A549 (cell line): ENCODE measurements around the gene PRDM10. TPM values are rescaled to one million over a fixed set of nuclear protein-coding genes. Genes with fewer than 3 reads are reported as not detected.
A peak's percentile ranks its signal among the peaks of the same experiment; 100 is the strongest.

ENCODE experiments used
- ATAC-seq, 2 experiments: fragments of 200-7000 bp in 1 of 2; fragments of >200 bp in 1 of 2; cut with Nextera tagmentation in 1 of 2; cut with Tn5 transposase in 1 of 2; 3 replicates each; pipeline versions ENCODE4 v1.8.0 to v1.9.1; 2018 to 2020; ENCODE audit warnings: mild to moderate bottlenecking in 1 of 2, moderate library complexity in 1 of 2
- CTCF ChIA-PET: fragments of 300-600 bp; sonication (Branson Sonifier 250); formaldehyde crosslinking; extraction: SDS; loops from one replicate; lab custom pipeline; 2021; ENCODE audit warnings: antibody characterized with exemption, inconsistent platforms; lab: Yijun Ruan, JAX
- POLR2A ChIA-PET: fragments of 350-600 bp; formaldehyde crosslinking; extraction: SDS; loops from one replicate; lab custom pipeline; 2021; ENCODE audit warnings: antibody characterized with exemption, inconsistent platforms; lab: Yijun Ruan, JAX
- DNase-seq, 2 experiments: peaks; one replicate each; pipeline versions ENCODE4 v3.0.0 to v3.0.0-alpha.2; 2011 to 2016; ENCODE audit warnings: low read depth in 1 of 2, low spot score in 1 of 2
- FAIRE-seq: peaks from 2 replicates; lab custom pipeline; 2011; peaks lifted over from hg19 to GRCh38; lab: Jason Lieb, UNC
- H3K27ac ChIP-seq, 2 experiments: fragments of >200 bp; sonication (Bioruptor Twin); formaldehyde crosslinking; 3 replicates each; pipeline ENCODE4 v1.5.1; 2016 to 2017
- H3K4me1 ChIP-seq: fragments of >200 bp; sonication (Bioruptor Twin); formaldehyde crosslinking; 3 replicates; pipeline ENCODE4 v1.6.1; 2016
- H3K4me2 ChIP-seq: fragments of >200 bp; sonication (Bioruptor Twin); formaldehyde crosslinking; 3 replicates; pipeline ENCODE4 v1.6.1; 2016
- H3K4me3 ChIP-seq: fragments of >200 bp; sonication (Bioruptor Twin); formaldehyde crosslinking; 3 replicates; pipeline ENCODE4 v1.5.1; 2016
- H3K9me3 ChIP-seq: fragments of >200 bp; sonication (Bioruptor Twin); formaldehyde crosslinking; 3 replicates; pipeline ENCODE4 v1.6.1; 2016
- BHLHE40 ChIP-seq: IDR thresholded peaks from 2 replicates; pipeline ENCODE4 v1.6.1; 2012; ENCODE audit warnings: low read depth, low read length, inconsistent platforms
- CBX2 ChIP-seq: fragments of 200-600 bp; sonication (generic); IDR thresholded peaks from 2 replicates; pipeline ENCODE4 v1.6.1; 2016; ENCODE audit warnings: low read depth, mild to moderate bottlenecking, borderline replicate concordance
- CBX8 ChIP-seq: fragments of 200-600 bp; sonication (generic); IDR thresholded peaks from 2 replicates; pipeline ENCODE4 v1.6.1; 2016
- EHMT2 ChIP-seq: fragments of 200-600 bp; sonication (generic); IDR thresholded peaks from 2 replicates; pipeline ENCODE4 v1.6.1; 2016; ENCODE audit warnings: antibody characterized with exemption, low read depth, mild to moderate bottlenecking, moderate library complexity
- EP300 ChIP-seq, 2 experiments: fragments of >200 bp; sonication (Bioruptor Twin); formaldehyde crosslinking; IDR thresholded peaks; 2 replicates in 1 of 2; 3 replicates in 1 of 2; pipeline ENCODE4 v1.6.1; 2016 to 2017
- ESRRA ChIP-seq: fragments of 150-350 bp; IDR thresholded peaks from 2 replicates; pipeline ENCODE4 v1.6.1; 2014; ENCODE audit warnings: mild to moderate bottlenecking, low read length, borderline replicate concordance
- FOSB ChIP-seq: fragments of 250-450 bp; sonication (Bioruptor Pico); IDR thresholded peaks from 2 replicates; pipeline ENCODE4 v1.5.0; 2020; ENCODE audit warnings: mild to moderate bottlenecking, moderate library complexity
- GATA3 ChIP-seq: IDR thresholded peaks from 2 replicates; pipeline ENCODE4 v1.6.1; 2012; ENCODE audit warnings: borderline replicate concordance
- HOXB13 ChIP-seq: fragments of 250-450 bp; sonication (Bioruptor Pico); IDR thresholded peaks from 2 replicates; pipeline ENCODE4 v1.5.0; 2020; ENCODE audit warnings: low read depth, mild to moderate bottlenecking, moderate library complexity
- KDM1A ChIP-seq: fragments of 200-600 bp; sonication (generic); IDR thresholded peaks from 2 replicates; pipeline ENCODE4 v1.6.1; 2016; ENCODE audit warnings: low read depth, mild to moderate bottlenecking
- MAFK ChIP-seq: fragments of 450-650 bp; IDR thresholded peaks from 2 replicates; pipeline ENCODE4 v1.6.1; 2014; ENCODE audit not compliant: partially characterized antibody
- MYC ChIP-seq: IDR thresholded peaks from 2 replicates; pipeline ENCODE4 v1.6.1; 2012; ENCODE audit warnings: mild to moderate bottlenecking, inconsistent platforms, low read length, improper control_type of control experiment, borderline replicate concordance
- PHF8 ChIP-seq: fragments of 200-600 bp; sonication (generic); IDR thresholded peaks from 2 replicates; pipeline ENCODE4 v1.6.1; 2016; ENCODE audit warnings: low read depth, mild to moderate bottlenecking, antibody characterized with exemption, moderate library complexity, borderline replicate concordance
- RAD21 ChIP-seq, 2 experiments: fragments of >200 bp in 1 of 2; sonication (Bioruptor Twin) in 1 of 2; formaldehyde crosslinking in 1 of 2; IDR thresholded peaks in 1 of 2; conservative IDR thresholded peaks in 1 of 2; 2 replicates in 1 of 2; 3 replicates in 1 of 2; pipeline ENCODE4 v1.6.1; 2012 to 2018; ENCODE audit warnings: inconsistent platforms in 1 of 2
- RARB ChIP-seq: fragments of 250-450 bp; sonication (Bioruptor Pico); IDR thresholded peaks from 2 replicates; pipeline ENCODE4 v1.8.0; 2021; ENCODE audit warnings: mild to moderate bottlenecking, moderate library complexity
- RCOR1 ChIP-seq: fragments of 150-350 bp; IDR thresholded peaks from 2 replicates; pipeline ENCODE4 v1.6.1; 2014; ENCODE audit warnings: antibody characterized with exemption, low read length, low read depth
- RFX5 ChIP-seq: fragments of 450-650 bp; IDR thresholded peaks from 2 replicates; pipeline ENCODE4 v1.7.1; 2014; ENCODE audit warnings: antibody characterized with exemption, mild to moderate bottlenecking, moderate library complexity
- SMC3 ChIP-seq: fragments of >200 bp; sonication (Bioruptor Twin); formaldehyde crosslinking; IDR thresholded peaks from 3 replicates; pipeline ENCODE4 v1.6.1; 2018; ENCODE audit warnings: inconsistent platforms
- SREBF2 ChIP-seq: fragments of 450-650 bp; IDR thresholded peaks from 2 replicates; pipeline ENCODE4 v1.6.1; 2014; ENCODE audit warnings: mild to moderate bottlenecking, moderate library complexity
- TP53 ChIP-seq: fragments of 250-450 bp; sonication (Bioruptor Pico); IDR thresholded peaks from 2 replicates; pipeline ENCODE4 v1.5.0; 2021; ENCODE audit warnings: mild to moderate bottlenecking, moderate library complexity
- ZFP36 ChIP-seq: fragments of 450-650 bp; IDR thresholded peaks from 2 replicates; pipeline ENCODE4 v1.6.1; 2014; ENCODE audit warnings: borderline replicate concordance; ENCODE audit not compliant: partially characterized antibody
- WGBS: methylation state at CpG from one replicate; pipeline ENCODE4 v1.1.6; 2017; ENCODE audit errors: missing lambda C conversion rate; 5-methylcytosine and 5-hydroxymethylcytosine counted together
- polyA plus RNA-seq, 4 experiments: library from polyadenylated mRNA; depleted of rRNA in 3 of 4; stranded (reverse); fragments of >200 nt; fragmentation: RNase III in 1 of 4; extraction: RNeasy Plus Mini Kit Qiagen cat#74134 plus additional on column Dnase treatment in 1 of 4; gene quantifications; 2 replicates in 3 of 4; 3 replicates in 1 of 4; pipeline ENCODE4 v1.2.3, GENCODE V29; 2011 to 2017
- TF ChIP-seq, protein P1 (sequence below): fragments of 250-450 bp; sonication (Bioruptor Pico); IDR thresholded peaks from 2 replicates; pipeline ENCODE4 v1.5.0; 2020; ENCODE audit warnings: low read depth, mild to moderate bottlenecking, moderate library complexity
- TF ChIP-seq, protein P2 (sequence below): fragments of >200 bp; sonication (Bioruptor Twin); formaldehyde crosslinking; IDR thresholded peaks from 3 replicates; pipeline ENCODE4 v1.5.1; 2016
- TF ChIP-seq, protein P3 (sequence below): IDR thresholded peaks from 2 replicates; pipeline ENCODE4 v1.6.1; 2012; ENCODE audit warnings: low read depth, borderline replicate concordance
- TF ChIP-seq, protein P4 (sequence below): fragments of >200 bp; sonication (Bioruptor Twin); formaldehyde crosslinking; IDR thresholded peaks from 3 replicates; pipeline ENCODE4 v1.6.1; 2016

The PRDM10 gene
- polyA plus RNA-seq, 2 of the 4 experiments (the other 2 are of a cell fraction) = 3.1 to 4.0 TPM

DNA sequence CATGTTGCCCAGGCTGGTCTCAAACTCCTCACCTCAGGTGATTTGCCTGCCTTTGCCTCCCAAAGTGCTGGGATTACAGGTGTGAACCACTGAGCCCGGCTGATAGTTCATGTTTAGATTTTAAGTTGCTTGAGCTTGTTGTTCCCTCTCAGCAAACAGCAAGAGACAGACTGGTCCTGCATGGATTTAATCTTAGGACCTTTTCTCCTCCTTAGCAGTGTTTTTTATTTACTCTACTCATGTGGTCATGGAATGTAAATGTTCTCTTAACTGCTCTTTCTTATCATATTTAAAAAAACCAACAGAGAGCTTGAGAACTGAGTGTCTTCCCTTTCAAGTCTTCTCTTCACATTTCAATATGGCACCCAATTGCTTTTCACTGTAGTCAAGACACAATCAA lies 22.7 kb upstream of the PRDM10 start (continued):
- no peak for TF ChIP-seq RCOR1
- no peak for TF ChIP-seq FOSB
- no peak for TF ChIP-seq PHF8

DNA sequence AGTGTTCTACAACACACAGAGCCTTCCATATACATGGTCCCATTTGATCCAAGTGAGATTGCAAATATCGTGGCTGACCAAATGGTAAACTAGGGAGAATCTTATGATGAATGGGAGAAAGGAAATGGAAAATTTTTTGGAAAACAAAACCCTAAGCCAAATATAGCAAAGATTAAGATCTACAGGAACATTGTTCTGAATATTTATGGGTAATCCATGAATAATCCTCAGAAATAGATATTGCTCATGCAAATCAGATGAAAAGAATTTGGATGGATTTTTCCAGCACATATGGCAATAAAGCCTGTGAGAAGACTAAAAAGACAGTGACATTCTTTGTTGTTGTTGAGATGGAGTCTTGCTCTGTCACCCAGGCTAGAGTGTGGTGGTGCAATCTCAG lies 21.7 kb upstream of the PRDM10 start:
- CTCF ChIA-PET = no interaction called here
- DNase-seq = no peak
- no peak for ATAC-seq
- no peak overlapping the region for H3K4me3 ChIP-seq
- WGBS = 87% methylated on average over 1 of the region's 1 CpG
- H3K4me1 ChIP-seq = peaks cover 11% of the 10 kb centered on the region; the same call in 2 of the 3 replicates
- H3K4me2 ChIP-seq = no peak overlapping the region
- no peak for TF ChIP-seq CBX8
- TF ChIP-seq, all 56 proteins: peak for 0
- Histone ChIP-seq H3K9me3 (no peaks in the 10 kb centered on the region), H3K27ac (no peak overlapping the region)
- POLR2A ChIA-PET = no interaction called here
- FAIRE-seq = no peak

DNA sequence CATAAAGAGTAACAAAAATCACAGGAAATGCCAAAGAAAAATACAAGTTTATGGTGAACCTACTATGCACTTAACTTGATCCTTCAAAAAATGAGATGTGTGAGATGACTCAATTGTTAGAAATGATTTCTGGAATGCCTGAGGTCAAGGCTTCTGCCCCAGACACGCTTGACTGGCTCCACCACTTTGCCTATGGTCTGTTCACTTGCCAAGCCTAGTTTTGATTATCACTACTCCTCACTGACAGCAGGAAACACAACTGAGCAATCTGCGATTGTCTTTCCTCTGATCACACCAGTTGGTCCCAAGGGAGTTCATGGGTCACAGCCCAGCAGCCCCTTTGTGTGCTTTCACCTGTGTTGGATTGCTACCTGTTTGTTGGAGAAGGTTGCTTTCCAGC lies 20.6 kb upstream of the PRDM10 start:
- Histone ChIP-seq H3K4me3 (no peak overlapping the region), H3K9me3 (no peaks in the 10 kb centered on the region), H3K4me2 (peak overlapping the region; percentile 43), H3K27ac (peak overlapping the region in 1 of 2 experiments; percentile 46; a peak in 1 of 6 replicates), H3K4me1 (peaks cover 4% of the 10 kb centered on the region; the same call in 2 of the 3 replicates)
- TF ChIP-seq ESRRA (no peak), TP53 (no peak), RARB (CRISPR knock-in tag) (no peak), CBX2 (no peak), MAFK (no peak), ZFP36 (no peak), EP300 (IDR thresholded peaks at IDR 0.05) (no peak), HOXB13 (CRISPR knock-in tag) (no peak), MYC (no peak), GATA3 (no peak), RAD21 (conservative IDR thresholded peaks at IDR 0.05 in 1 of 2, IDR thresholded peaks at IDR 0.05 in 1 of 2) (no peak), BHLHE40 (no peak), RCOR1 (no peak), KDM1A (no peak)
- TF ChIP-seq, protein P1, sequence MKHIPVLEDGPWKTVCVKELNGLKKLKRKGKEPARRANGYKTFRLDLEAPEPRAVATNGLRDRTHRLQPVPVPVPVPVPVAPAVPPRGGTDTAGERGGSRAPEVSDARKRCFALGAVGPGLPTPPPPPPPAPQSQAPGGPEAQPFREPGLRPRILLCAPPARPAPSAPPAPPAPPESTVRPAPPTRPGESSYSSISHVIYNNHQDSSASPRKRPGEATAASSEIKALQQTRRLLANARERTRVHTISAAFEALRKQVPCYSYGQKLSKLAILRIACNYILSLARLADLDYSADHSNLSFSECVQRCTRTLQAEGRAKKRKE (CRISPR knock-in tag) = no peak
- TF ChIP-seq, protein P2, sequence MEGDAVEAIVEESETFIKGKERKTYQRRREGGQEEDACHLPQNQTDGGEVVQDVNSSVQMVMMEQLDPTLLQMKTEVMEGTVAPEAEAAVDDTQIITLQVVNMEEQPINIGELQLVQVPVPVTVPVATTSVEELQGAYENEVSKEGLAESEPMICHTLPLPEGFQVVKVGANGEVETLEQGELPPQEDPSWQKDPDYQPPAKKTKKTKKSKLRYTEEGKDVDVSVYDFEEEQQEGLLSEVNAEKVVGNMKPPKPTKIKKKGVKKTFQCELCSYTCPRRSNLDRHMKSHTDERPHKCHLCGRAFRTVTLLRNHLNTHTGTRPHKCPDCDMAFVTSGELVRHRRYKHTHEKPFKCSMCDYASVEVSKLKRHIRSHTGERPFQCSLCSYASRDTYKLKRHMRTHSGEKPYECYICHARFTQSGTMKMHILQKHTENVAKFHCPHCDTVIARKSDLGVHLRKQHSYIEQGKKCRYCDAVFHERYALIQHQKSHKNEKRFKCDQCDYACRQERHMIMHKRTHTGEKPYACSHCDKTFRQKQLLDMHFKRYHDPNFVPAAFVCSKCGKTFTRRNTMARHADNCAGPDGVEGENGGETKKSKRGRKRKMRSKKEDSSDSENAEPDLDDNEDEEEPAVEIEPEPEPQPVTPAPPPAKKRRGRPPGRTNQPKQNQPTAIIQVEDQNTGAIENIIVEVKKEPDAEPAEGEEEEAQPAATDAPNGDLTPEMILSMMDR = no peak
- ATAC-seq = peak in 1 of 2 experiments; percentile 49; a peak in 3 of 6 replicates
- WGBS = 53% methylated on average over 2 of the region's 2 CpGs
- no peak for FAIRE-seq
- CTCF ChIA-PET = no interaction called here
- no peak for DNase-seq
- POLR2A ChIA-PET = interaction anchor here (0.7 to 1.0 kb wide), 2 partner anchors 21 to 29 kb away, joined by 3 to 5 read pairs; partner anchors contain the start of gene PRDM10

DNA sequence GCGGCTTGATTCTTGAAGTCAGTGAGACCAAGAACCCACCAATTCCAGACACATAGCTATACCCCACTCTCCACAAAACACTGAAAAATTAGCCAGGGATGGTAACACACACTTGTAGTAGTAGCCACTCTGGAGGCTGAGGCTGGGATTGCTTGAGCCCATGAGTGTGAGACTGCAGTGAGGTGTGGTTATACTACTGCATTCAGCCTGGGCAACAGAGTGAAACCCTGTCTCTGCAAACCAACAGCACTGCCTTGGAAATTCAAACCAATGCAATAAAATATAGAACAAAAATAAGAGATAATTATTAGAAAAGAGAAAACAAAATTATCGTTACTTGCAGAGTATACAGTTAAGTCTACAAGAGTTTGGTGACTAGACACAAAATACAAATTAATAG lies 20.2 kb upstream of the PRDM10 start:
- Histone ChIP-seq H3K4me2 (0 out of 3 replicates have a peak overlapping the region, but pooled peaks have one; percentile 43), H3K27ac (no peak overlapping the region), H3K4me1 (peaks cover 4% of the 10 kb centered on the region; the same call in 2 of the 3 replicates), H3K9me3 (no peaks in the 10 kb centered on the region), H3K4me3 (no peak overlapping the region)
- DNase-seq (no peak), ATAC-seq (peak in 1 of 2 experiments; percentile 42; a peak in 1 of 6 replicates), FAIRE-seq (no peak)
- CTCF ChIA-PET = no interaction called here
- POLR2A ChIA-PET = no interaction called here
- 85% methylated on average over 2 of the region's 2 CpGs for WGBS
- TF ChIP-seq RARB (CRISPR knock-in tag) (no peak), SREBF2 (no peak), KDM1A (no peak), ZFP36 (no peak), TP53 (no peak), RFX5 (no peak), GATA3 (no peak), EHMT2 (no peak), FOSB (no peak), ESRRA (no peak), SMC3 (no peak), MYC (no peak)
- TF ChIP-seq, protein P3, sequence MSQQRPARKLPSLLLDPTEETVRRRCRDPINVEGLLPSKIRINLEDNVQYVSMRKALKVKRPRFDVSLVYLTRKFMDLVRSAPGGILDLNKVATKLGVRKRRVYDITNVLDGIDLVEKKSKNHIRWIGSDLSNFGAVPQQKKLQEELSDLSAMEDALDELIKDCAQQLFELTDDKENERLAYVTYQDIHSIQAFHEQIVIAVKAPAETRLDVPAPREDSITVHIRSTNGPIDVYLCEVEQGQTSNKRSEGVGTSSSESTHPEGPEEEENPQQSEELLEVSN = no peak
- TF ChIP-seq, protein P4, sequence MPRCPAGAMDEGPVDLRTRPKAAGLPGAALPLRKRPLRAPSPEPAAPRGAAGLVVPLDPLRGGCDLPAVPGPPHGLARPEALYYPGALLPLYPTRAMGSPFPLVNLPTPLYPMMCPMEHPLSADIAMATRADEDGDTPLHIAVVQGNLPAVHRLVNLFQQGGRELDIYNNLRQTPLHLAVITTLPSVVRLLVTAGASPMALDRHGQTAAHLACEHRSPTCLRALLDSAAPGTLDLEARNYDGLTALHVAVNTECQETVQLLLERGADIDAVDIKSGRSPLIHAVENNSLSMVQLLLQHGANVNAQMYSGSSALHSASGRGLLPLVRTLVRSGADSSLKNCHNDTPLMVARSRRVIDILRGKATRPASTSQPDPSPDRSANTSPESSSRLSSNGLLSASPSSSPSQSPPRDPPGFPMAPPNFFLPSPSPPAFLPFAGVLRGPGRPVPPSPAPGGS = no peak
- TF ChIP-seq, protein P2 = no peak
